Liver (tissue), 9 donors: ENCODE measurements around the gene ANKRD23. TPM values are rescaled to one million over a fixed set of nuclear protein-coding genes. Genes with fewer than 3 reads are reported as not detected.

ENCODE experiments used
- DNase-seq: peaks from one replicate; pipeline ENCODE4 v3.0.0-alpha.2; 2017; ENCODE audit warnings: low spot score
- H3K27ac ChIP-seq, 2 donors: one replicate each; pipeline ENCODE4 v1.7.0; 2013; ENCODE audit warnings: inconsistent platforms in 2 of 2, low read length in 2 of 2, control low read depth in 1 of 2, low read depth in 1 of 2, mild to moderate bottlenecking in 1 of 2
- H3K27me3 ChIP-seq, 4 donors: one replicate each; pipeline versions ENCODE4 v1.6.1 to v1.7.0; 2013; ENCODE audit warnings: low read length in 3 of 4, inconsistent platforms in 1 of 4, mild to moderate bottlenecking in 1 of 4, moderate library complexity in 1 of 4; ENCODE audit not compliant: control insufficient read depth in 4 of 4, insufficient read depth in 4 of 4
- H3K36me3 ChIP-seq, 4 donors: one replicate each; pipeline versions ENCODE4 v1.6.1 to v1.7.0; 2013; ENCODE audit warnings: low read length in 3 of 4, mild to moderate bottlenecking in 3 of 4, low read depth in 1 of 4, moderate library complexity in 1 of 4; ENCODE audit not compliant: control insufficient read depth in 4 of 4, insufficient read depth in 3 of 4
- H3K4me1 ChIP-seq, 4 donors: one replicate each; pipeline versions ENCODE4 v1.6.1 to v1.7.0; 2013; ENCODE audit warnings: low read length in 3 of 4, mild to moderate bottlenecking in 3 of 4, moderate library complexity in 1 of 4; ENCODE audit not compliant: control insufficient read depth in 4 of 4, insufficient read depth in 4 of 4
- H3K4me3 ChIP-seq, 3 donors: one replicate each; pipeline versions ENCODE4 v1.6.1 to v1.7.0; 2013; ENCODE audit warnings: low read length in 3 of 3, control low read depth in 1 of 3, low read depth in 1 of 3, mild to moderate bottlenecking in 1 of 3
- H3K9ac ChIP-seq, 2 donors: one replicate each; pipeline ENCODE4 v1.7.0; 2013; ENCODE audit warnings: low read length in 2 of 2, mild to moderate bottlenecking in 2 of 2, moderate library complexity in 2 of 2, control low read depth in 1 of 2, low read depth in 1 of 2
- H3K9me3 ChIP-seq, 4 donors: one replicate each; pipeline versions ENCODE4 v1.6.1 to v1.7.0; 2013; ENCODE audit warnings: low read length in 3 of 4; ENCODE audit not compliant: control insufficient read depth in 4 of 4
- EGR1 ChIP-seq, 2 donors: IDR thresholded peaks; 2 replicates each; pipeline ENCODE4 v1.6.1; 2016 to 2018; ENCODE audit warnings: antibody characterized with exemption in 2 of 2, low read depth in 2 of 2
- FOXA1 ChIP-seq: IDR thresholded peaks from 2 replicates; pipeline ENCODE4 v1.6.1; 2016; ENCODE audit warnings: antibody characterized with exemption
- RAD21 ChIP-seq, 2 donors: IDR thresholded peaks; 2 replicates each; pipeline ENCODE4 v1.6.1; 2016; ENCODE audit warnings: antibody characterized with exemption in 2 of 2, mild to moderate bottlenecking in 2 of 2
- RXRA ChIP-seq, 2 donors: IDR thresholded peaks; 2 replicates each; pipeline ENCODE4 v1.6.1; 2017 to 2018; ENCODE audit warnings: antibody characterized with exemption in 2 of 2, mild to moderate bottlenecking in 1 of 2
- TAF1 ChIP-seq: conservative IDR thresholded peaks from 2 replicates; pipeline ENCODE4 v1.6.1; 2016; ENCODE audit warnings: antibody characterized with exemption, mild to moderate bottlenecking
- WGBS: extraction: QIAGEN DNeasy Blood & Tissue Kit; methylation state at CpG from one replicate; pipeline ENCODE4 v1.1.7; 2013; 5-methylcytosine and 5-hydroxymethylcytosine counted together
- polyA plus RNA-seq, 2 donors: library from polyadenylated mRNA; stranded (reverse) in 1 of 2; unstranded in 1 of 2; fragments of 200-250 nt in 1 of 2; fragments of >200 nt in 1 of 2; fragmentation: Nextera tagmentation in 1 of 2; extraction: Ambion mirVana in 1 of 2; gene quantifications; one replicate each; pipeline versions ENCODE4 v1.2.1 to v1.2.3, GENCODE V29; 2013 to 2015
- total RNA-seq, 2 donors: library from RNA; depleted of rRNA; stranded (reverse); fragments of >200 nt; gene quantifications; one replicate each; pipeline ENCODE4 v1.2.3, GENCODE V29; 2014
- TF ChIP-seq, protein P1 (sequence below): IDR thresholded peaks from 2 replicates; pipeline ENCODE4 v1.6.1; 2016; ENCODE audit warnings: antibody characterized with exemption, mild to moderate bottlenecking
- TF ChIP-seq, protein P2 (sequence below): IDR thresholded peaks from 2 replicates; pipeline ENCODE4 v1.6.1; 2016; ENCODE audit warnings: antibody characterized with exemption
- TF ChIP-seq, protein P3 (sequence below): fragments of 150-350 bp; IDR thresholded peaks from 2 replicates; pipeline ENCODE4 v1.5.1; 2017; ENCODE audit warnings: improper control_type of control experiment, low read depth, low read length; ENCODE audit not compliant: missing input control
- TF ChIP-seq, protein P4 (sequence below): IDR thresholded peaks from 2 replicates; pipeline ENCODE4 v1.6.1; 2016; ENCODE audit warnings: antibody characterized with exemption
- donor health status: healthy.
- donor health status: healthy.
- donor health status: healthy.
- donor health status: healthy.
- donor health status: healthy.

The ANKRD23 gene
- total and polyA plus RNA-seq, 4 donors: 0.82 to 4.2 (median 1.9) TPM

DNA sequence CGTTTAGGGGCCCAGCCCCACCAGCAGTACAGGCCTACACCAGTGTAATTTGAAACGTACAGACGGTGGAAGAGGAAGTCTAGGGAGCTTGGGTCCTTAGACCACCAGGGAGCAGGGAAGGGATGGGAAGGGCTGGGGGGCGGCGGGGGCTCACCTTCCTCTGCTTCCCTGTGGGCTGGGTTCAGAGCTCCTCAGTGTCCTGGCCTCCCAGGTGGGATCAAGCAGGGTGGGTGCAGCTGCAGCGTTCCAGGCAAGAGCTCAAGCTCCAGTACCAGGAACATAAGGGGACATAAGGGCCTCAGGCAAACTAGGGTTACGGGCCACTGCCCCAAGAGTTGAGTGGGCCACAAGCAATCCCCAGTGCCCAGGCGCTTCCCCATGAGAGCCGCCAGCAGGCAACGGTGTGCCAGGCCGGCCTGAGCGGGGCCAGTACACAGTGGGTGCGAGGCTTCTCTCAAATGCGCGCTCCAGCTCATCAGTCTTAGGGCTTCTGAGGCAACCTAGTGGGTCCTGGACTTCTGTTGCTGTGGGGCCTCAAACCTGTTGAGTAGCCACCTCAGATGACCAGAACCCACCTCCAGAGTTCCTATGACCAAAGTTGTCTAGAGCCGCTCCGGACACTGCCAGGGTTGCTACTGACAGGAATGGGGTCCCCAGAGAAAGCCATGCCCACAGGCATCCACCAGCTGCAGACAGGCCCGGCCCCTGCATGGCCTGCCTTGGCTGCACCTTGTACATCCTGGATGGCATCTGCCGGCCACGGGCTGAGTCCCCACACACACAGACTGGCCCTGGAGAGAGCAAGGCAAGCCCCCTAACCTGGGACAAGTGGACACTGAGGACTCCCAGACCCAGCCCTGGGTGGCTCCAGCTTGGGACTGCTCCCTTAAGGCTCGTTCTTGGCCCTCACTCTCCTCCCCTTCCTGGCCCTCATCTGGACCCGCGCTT is 5.2 kb downstream of the ANKRD23 start:
- H3K9ac ChIP-seq: no peak overlapping the region
- peaks cover 0 to 17% (median 6%) of the 10 kb centered on the region in 4 donors for H3K36me3 ChIP-seq
- no peak overlapping the region for H3K27ac ChIP-seq
- no peaks in the 10 kb centered on the region for H3K9me3 ChIP-seq
- TF ChIP-seq TAF1 (no peak), RAD21 (IDR thresholded peaks at IDR 0.05) (no peak), RXRA (IDR thresholded peaks at IDR 0.05) (no peak), EGR1 (IDR thresholded peaks at IDR 0.05; ENCODE audit: low read depth in 2 of 2) (no peak), FOXA1 (no peak)
- TF ChIP-seq, protein P1, sequence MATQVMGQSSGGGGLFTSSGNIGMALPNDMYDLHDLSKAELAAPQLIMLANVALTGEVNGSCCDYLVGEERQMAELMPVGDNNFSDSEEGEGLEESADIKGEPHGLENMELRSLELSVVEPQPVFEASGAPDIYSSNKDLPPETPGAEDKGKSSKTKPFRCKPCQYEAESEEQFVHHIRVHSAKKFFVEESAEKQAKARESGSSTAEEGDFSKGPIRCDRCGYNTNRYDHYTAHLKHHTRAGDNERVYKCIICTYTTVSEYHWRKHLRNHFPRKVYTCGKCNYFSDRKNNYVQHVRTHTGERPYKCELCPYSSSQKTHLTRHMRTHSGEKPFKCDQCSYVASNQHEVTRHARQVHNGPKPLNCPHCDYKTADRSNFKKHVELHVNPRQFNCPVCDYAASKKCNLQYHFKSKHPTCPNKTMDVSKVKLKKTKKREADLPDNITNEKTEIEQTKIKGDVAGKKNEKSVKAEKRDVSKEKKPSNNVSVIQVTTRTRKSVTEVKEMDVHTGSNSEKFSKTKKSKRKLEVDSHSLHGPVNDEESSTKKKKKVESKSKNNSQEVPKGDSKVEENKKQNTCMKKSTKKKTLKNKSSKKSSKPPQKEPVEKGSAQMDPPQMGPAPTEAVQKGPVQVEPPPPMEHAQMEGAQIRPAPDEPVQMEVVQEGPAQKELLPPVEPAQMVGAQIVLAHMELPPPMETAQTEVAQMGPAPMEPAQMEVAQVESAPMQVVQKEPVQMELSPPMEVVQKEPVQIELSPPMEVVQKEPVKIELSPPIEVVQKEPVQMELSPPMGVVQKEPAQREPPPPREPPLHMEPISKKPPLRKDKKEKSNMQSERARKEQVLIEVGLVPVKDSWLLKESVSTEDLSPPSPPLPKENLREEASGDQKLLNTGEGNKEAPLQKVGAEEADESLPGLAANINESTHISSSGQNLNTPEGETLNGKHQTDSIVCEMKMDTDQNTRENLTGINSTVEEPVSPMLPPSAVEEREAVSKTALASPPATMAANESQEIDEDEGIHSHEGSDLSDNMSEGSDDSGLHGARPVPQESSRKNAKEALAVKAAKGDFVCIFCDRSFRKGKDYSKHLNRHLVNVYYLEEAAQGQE: no peak
- TF ChIP-seq, protein P2, sequence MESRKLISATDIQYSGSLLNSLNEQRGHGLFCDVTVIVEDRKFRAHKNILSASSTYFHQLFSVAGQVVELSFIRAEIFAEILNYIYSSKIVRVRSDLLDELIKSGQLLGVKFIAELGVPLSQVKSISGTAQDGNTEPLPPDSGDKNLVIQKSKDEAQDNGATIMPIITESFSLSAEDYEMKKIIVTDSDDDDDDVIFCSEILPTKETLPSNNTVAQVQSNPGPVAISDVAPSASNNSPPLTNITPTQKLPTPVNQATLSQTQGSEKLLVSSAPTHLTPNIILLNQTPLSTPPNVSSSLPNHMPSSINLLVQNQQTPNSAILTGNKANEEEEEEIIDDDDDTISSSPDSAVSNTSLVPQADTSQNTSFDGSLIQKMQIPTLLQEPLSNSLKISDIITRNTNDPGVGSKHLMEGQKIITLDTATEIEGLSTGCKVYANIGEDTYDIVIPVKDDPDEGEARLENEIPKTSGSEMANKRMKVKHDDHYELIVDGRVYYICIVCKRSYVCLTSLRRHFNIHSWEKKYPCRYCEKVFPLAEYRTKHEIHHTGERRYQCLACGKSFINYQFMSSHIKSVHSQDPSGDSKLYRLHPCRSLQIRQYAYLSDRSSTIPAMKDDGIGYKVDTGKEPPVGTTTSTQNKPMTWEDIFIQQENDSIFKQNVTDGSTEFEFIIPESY: no peak
- TF ChIP-seq, protein P3, sequence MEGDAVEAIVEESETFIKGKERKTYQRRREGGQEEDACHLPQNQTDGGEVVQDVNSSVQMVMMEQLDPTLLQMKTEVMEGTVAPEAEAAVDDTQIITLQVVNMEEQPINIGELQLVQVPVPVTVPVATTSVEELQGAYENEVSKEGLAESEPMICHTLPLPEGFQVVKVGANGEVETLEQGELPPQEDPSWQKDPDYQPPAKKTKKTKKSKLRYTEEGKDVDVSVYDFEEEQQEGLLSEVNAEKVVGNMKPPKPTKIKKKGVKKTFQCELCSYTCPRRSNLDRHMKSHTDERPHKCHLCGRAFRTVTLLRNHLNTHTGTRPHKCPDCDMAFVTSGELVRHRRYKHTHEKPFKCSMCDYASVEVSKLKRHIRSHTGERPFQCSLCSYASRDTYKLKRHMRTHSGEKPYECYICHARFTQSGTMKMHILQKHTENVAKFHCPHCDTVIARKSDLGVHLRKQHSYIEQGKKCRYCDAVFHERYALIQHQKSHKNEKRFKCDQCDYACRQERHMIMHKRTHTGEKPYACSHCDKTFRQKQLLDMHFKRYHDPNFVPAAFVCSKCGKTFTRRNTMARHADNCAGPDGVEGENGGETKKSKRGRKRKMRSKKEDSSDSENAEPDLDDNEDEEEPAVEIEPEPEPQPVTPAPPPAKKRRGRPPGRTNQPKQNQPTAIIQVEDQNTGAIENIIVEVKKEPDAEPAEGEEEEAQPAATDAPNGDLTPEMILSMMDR: no peak
- TF ChIP-seq, protein P4, sequence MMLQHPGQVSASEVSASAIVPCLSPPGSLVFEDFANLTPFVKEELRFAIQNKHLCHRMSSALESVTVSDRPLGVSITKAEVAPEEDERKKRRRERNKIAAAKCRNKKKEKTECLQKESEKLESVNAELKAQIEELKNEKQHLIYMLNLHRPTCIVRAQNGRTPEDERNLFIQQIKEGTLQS: no peak
- H3K4me1 ChIP-seq: peaks cover 0 to 7% (median 2%) of the 10 kb centered on the region in 4 donors
- H3K4me3 ChIP-seq: no peak overlapping the region
- 93% methylated on average over 23 of the region's 23 CpGs for WGBS
- no peak for DNase-seq
- no peaks in the 10 kb centered on the region for H3K27me3 ChIP-seq

DNA sequence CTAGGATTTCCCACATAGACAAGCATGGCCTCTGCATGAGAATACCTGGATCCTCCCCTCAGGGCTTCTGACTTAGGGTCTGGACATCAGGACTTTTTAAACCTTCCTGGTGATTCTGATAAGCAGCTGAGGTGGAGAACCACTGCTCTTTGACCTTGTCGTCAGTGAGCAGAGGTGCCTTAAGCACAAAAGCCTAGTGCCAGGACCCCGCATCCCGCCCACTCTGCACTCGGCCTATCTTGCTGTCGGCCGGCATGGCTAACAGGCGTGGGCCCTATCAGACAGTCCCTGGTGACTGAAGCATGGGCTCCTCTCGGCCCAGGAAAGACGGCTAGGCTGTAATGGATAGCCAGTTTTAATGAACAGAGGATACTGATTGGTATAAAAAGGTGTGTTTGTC is 6.2 kb downstream of the ANKRD23 start:
- Histone ChIP-seq H3K4me1 (peaks cover 3 to 17% (median 12%) of the 10 kb centered on the region in 4 donors), H3K9me3 (no peaks in the 10 kb centered on the region), H3K27ac (no peak overlapping the region), H3K27me3 (no peaks in the 10 kb centered on the region), H3K36me3 (peaks cover 0 to 17% (median 6%) of the 10 kb centered on the region in 4 donors), H3K4me3 (no peak overlapping the region), H3K9ac (no peak overlapping the region)
- DNase-seq: no peak
- TF ChIP-seq, protein P1: no peak
- WGBS: 95% methylated on average over 9 of the region's 9 CpGs
